GM12878 (cell line): Measurements from ENCODE around the gene CDCA5. TPM values are rescaled to one million over a fixed set of nuclear protein-coding genes. Genes with fewer than 3 reads are reported as not detected.

ENCODE experiments used
- ATAC-seq: fragments of 200-7000 bp; cut with Tn5 transposase; 3 replicates; pipeline ENCODE4 v1.9.1; 2020; ENCODE audit warnings: mild to moderate bottlenecking, moderate library complexity
- BruUV-seq: library from RNA; stranded (reverse); fragments of 400-500 nt; replicated peaks from 2 replicates; lab custom pipeline; 2021; lab: Mats Ljungman, UMichigan
- CTCF ChIA-PET: fragments of 300-600 bp; sonication (Branson Sonifier 250); formaldehyde crosslinking; extraction: SDS; loops from one replicate; lab custom pipeline; 2021; ENCODE audit warnings: inconsistent platforms; lab: Yijun Ruan, JAX
- POLR2A ChIA-PET: fragments of 350-600 bp; formaldehyde crosslinking; extraction: SDS; loops from one replicate; lab custom pipeline; 2021; ENCODE audit warnings: inconsistent platforms; lab: Charles Lee
- RAD21 ChIA-PET: fragments of 300-600 bp; sonication (Branson Sonifier 250); formaldehyde crosslinking; loops from one replicate; lab custom pipeline; 2023; ENCODE audit warnings: antibody characterized with exemption; ENCODE audit not compliant: unreplicated experiment; lab: Charles Lee
- SMC1A ChIA-PET: fragments of 300-600 bp; sonication (Branson Sonifier 250); formaldehyde crosslinking; loops from one replicate; lab custom pipeline; 2023; ENCODE audit not compliant: unreplicated experiment, uncharacterized antibody; lab: Charles Lee
- DNase-seq: peaks from one replicate; pipeline ENCODE4 v3.0.0-alpha.2; 2011; ENCODE audit warnings: low read depth, low spot score
- FAIRE-seq: peaks from 3 replicates; lab custom pipeline; 2011; peaks lifted over from hg19 to GRCh38; lab: Jason Lieb, UNC
- H2AFZ ChIP-seq: 2 replicates; pipeline ENCODE4 v1.6.0; 2011; ENCODE audit warnings: low read depth, low read length, control low read depth; ENCODE audit not compliant: control insufficient read depth
- H3K27ac ChIP-seq: 2 replicates; pipeline ENCODE4 v1.5.1; 2011; ENCODE audit warnings: control low read depth; ENCODE audit not compliant: control insufficient read depth, insufficient read depth
- H3K27me3 ChIP-seq, 2 experiments: replicated peaks in 1 of 2; 2 replicates each; pipeline versions ENCODE4 v1.6.0 to v1.6.1; 2011; ENCODE audit warnings: low read length in 1 of 2; ENCODE audit not compliant: control insufficient read depth in 2 of 2, insufficient read depth in 2 of 2
- H3K36me3 ChIP-seq, 2 experiments: 2 replicates each; pipeline ENCODE4 v1.5.1; 2011; ENCODE audit warnings: low read length in 1 of 2; ENCODE audit not compliant: control insufficient read depth in 2 of 2, insufficient read depth in 2 of 2
- H3K4me1 ChIP-seq: 2 replicates; pipeline ENCODE4 v1.6.1; 2011; ENCODE audit warnings: mild to moderate bottlenecking, low read length, moderate library complexity, mixed read lengths; ENCODE audit not compliant: control insufficient read depth, insufficient read depth
- H3K4me2 ChIP-seq: 2 replicates; pipeline ENCODE4 v1.6.0; 2011; ENCODE audit warnings: control low read depth; ENCODE audit not compliant: control insufficient read depth, insufficient read depth
- H3K4me3 ChIP-seq: fragments of 200-600 bp; sonication (generic); 2 replicates; pipeline ENCODE4 v1.5.1; 2016
- H3K79me2 ChIP-seq: 2 replicates; pipeline ENCODE4 v1.6.0; 2011; ENCODE audit warnings: low read length; ENCODE audit not compliant: control insufficient read depth, insufficient read depth
- H3K9ac ChIP-seq: 2 replicates; pipeline ENCODE4 v1.8.0; 2011; ENCODE audit warnings: low read length, control low read depth, mixed read lengths; ENCODE audit not compliant: control insufficient read depth, insufficient read depth
- H3K9me3 ChIP-seq: replicated peaks from 3 replicates; pipeline ENCODE4 v1.5.1; 2011; ENCODE audit warnings: mild to moderate bottlenecking, low read length; ENCODE audit not compliant: control insufficient read depth, insufficient read depth
- H4K20me1 ChIP-seq: 2 replicates; pipeline ENCODE4 v1.6.0; 2011; ENCODE audit not compliant: control insufficient read depth, insufficient read depth
- ATF2 ChIP-seq: IDR thresholded peaks from 2 replicates; pipeline ENCODE4 v1.6.1; 2012; ENCODE audit warnings: low read length, inconsistent platforms
- MYB ChIP-seq: fragments of 150-350 bp; IDR thresholded peaks from 2 replicates; pipeline ENCODE4 v1.6.1; 2014; ENCODE audit warnings: mild to moderate bottlenecking, low read depth, low read length, borderline replicate concordance
- POLR2A ChIP-seq: IDR thresholded peaks from 2 replicates; pipeline ENCODE4 v1.6.1; 2011; ENCODE audit warnings: low read depth, mild to moderate bottlenecking, low read length
- TAF1 ChIP-seq: IDR thresholded peaks from 2 replicates; pipeline ENCODE4 v1.6.1; 2011; ENCODE audit warnings: mild to moderate bottlenecking, low read depth, low read length, borderline replicate concordance
- WGBS: methylation state at CpG from one replicate; pipeline ENCODE4 v1.1.6; 2016; ENCODE audit warnings: low lambda C conversion rate; ENCODE audit not compliant: insufficient replicate concordance, insufficient coverage; ENCODE audit errors: missing lambda C conversion rate; 5-methylcytosine and 5-hydroxymethylcytosine counted together
- in situ Hi-C: fragments of 300-500 bp; cut with MboI; formaldehyde crosslinking; loops from 9 replicates; pipeline ENCODE4 v1.14.3; 2018; ENCODE audit warnings: mixed read lengths
- intact Hi-C: fragments of 100-400 bp; cut with micrococcal nuclease; formaldehyde crosslinking; loops from one replicate; pipeline ENCODE4 v1.14.2; 2022; ENCODE audit not compliant: unreplicated experiment
- polyA plus RNA-seq, 11 experiments: library from polyadenylated mRNA; depleted of rRNA in 4 of 11; unstranded in 6 of 11; stranded (reverse) in 5 of 11; fragments of >200 nt; fragmentation: Nextera tagmentation in 4 of 11; fragmentation: Illumina TruSeq in 1 of 11; extraction: Ambion mirVana in 4 of 11; extraction: Trizol in 1 of 11; gene quantifications; 1 replicate in 1 of 11; 2 replicates in 10 of 11; pipeline versions ENCODE4 v1.2.1 to v1.2.3, GENCODE V29; 2011 to 2016; ENCODE audit warnings: inconsistent platforms in 2 of 11, missing spikeins in 2 of 11, low read depth in 1 of 11
- total RNA-seq, 4 experiments: library from RNA; depleted of rRNA in 3 of 4; stranded (reverse); fragments of >200 nt in 3 of 4; fragmentation: Illumina TruSeq in 1 of 4; extraction: Trizol in 1 of 4; gene quantifications; 2 replicates each; pipeline versions ENCODE4 v1.2.1 to v1.2.3, GENCODE V29; 2013 to 2021

The CDCA5 gene
- total and polyA plus RNA-seq, 10 of the 15 experiments (the other 5 are each of a cell fraction or from before 2014, with no cell fraction given) = 21.2 to 107 (median 64.9) TPM

- Histone ChIP-seq H3K4me3 (no peak overlapping the region), H4K20me1 (no peaks in the 10 kb centered on the region), H3K9ac (no peak overlapping the region), H3K27ac (no peak overlapping the region), H2AFZ (no peak overlapping the region), H3K4me1 (peaks cover 8% of the 10 kb centered on the region), H3K36me3 (peaks cover 28 to 34% of the 10 kb centered on the region in 2 experiments), H3K79me2 (peaks cover 31% of the 10 kb centered on the region), H3K9me3 (no peaks in the 10 kb centered on the region), H3K4me2 (no peak overlapping the region), H3K27me3 (no peaks in the 10 kb centered on the region)
- intact Hi-C loops (no loop called here), in situ Hi-C loops (no loop called here)
- ChIA-PET RAD21 (interaction anchor here (1.8 kb wide), 1 partner anchor 15 kb away, joined by 4 read pairs; no protein-coding TSS in a partner anchor), CTCF (interaction anchor here (0.6 to 1.9 kb wide), 5 partner anchors 13 to 100 kb away, joined by 3 to 11 read pairs (median 3); partner anchors contain the start of gene TM7SF2), SMC1A (interaction anchor here (1.3 kb wide), 1 partner anchor 55 kb away, joined by 5 read pairs; no protein-coding TSS in a partner anchor), POLR2A (interaction anchor here (0.6 to 2.9 kb wide), 3 partner anchors 8 to 1859 kb away, joined by 3 to 13 read pairs (median 3); partner anchors contain the start of genes SYVN1 and ZNHIT2)
- no peak for FAIRE-seq
- DNase-seq = no peak
- BruUV-seq = no TSS peak
- TF ChIP-seq TAF1 (no peak), POLR2A (peak; percentile 44; the same call in 1 of the 2 replicates), ATF2 (no peak), MYB (no peak)
- 78% methylated on average over 12 of the region's 12 CpGs for WGBS
- ATAC-seq = no peak
These were observed 41.6 kb upstream of the CDCA5 start for GRCh38 chr11:65125197-65126056.
